PC-3 (cell line): ENCODE measurements around the gene GPR50.

Source experiments
- CTCF ChIP-seq: fragments of 300-600 bp; sonication (generic); conservative IDR thresholded peaks from 2 replicates; pipeline ENCODE4 v1.5.1; 2017; ENCODE audit warnings: antibody characterized with exemption, low read depth, mild to moderate bottlenecking, low read length
- EZH2 ChIP-seq: fragments of 300-600 bp; sonication (generic); IDR thresholded peaks from one replicate; pipeline ENCODE4 v1.6.1; 2017; ENCODE audit warnings: antibody characterized with exemption, mild to moderate bottlenecking, low read length; ENCODE audit not compliant: unreplicated experiment
- EZH2phosphoT487 ChIP-seq: fragments of 300-600 bp; sonication (generic); IDR thresholded peaks from 2 replicates; pipeline ENCODE4 v1.6.1; 2018; ENCODE audit warnings: mild to moderate bottlenecking, antibody characterized with exemption, low read length, borderline replicate concordance

- TF ChIP-seq EZH2 (no peak), CTCF (no peak), EZH2phosphoT487 (no peak)
Observed at GRCh38 chrX:151206871-151207270, 30.5 kb downstream of the GPR50 start.
